DOHH2 (cell line): ENCODE data around the gene MAP4K3.

Source experiments
- EZH2phosphoT487 ChIP-seq: fragments of 200-600 bp; sonication (generic); IDR thresholded peaks from 2 replicates; pipeline ENCODE4 v1.6.1; 2017; ENCODE audit warnings: borderline replicate concordance, mild to moderate bottlenecking, antibody characterized with exemption, low read length, moderate library complexity, mixed read lengths
- TF ChIP-seq, protein P1 (sequence below): fragments of 200-600 bp; sonication (generic); IDR thresholded peaks from one replicate; pipeline ENCODE4 v1.5.1; 2014; ENCODE audit warnings: antibody characterized with exemption, mild to moderate bottlenecking, low read depth, low read length; ENCODE audit not compliant: poor library complexity, severe bottlenecking

DNA sequence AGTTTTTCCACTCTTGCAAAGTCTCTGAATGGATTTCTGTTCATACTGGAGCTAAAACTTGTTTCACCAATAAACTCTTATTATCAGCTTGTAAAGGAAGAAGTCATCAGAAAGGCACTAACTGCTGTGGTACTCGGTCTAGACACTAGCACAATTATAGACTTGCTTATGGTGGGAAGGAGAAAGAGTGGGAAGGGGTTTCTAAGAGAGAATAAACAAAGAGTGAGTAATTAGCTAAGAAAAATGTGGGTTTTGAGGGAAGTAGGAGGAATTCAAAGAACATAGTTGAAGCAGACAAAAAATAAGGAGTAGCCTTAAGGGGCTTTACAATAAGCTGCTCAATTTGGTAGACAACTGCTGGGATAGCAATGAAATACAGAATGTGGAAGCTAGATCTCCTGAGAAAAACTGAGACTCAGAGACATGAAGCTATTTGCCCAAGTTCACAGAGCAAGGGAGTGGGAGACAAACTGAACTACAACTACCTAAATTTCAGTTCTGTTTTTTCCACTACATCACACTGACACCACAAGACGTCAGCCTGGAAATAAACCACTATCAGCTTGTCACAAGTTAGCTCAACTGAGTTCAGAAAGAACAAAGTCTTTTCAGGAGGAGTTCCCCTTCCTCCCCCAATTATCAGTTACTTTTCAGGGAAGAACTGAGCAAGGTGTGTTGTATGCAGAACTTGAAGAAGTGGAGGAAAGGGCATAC lies 59.7 kb downstream of the MAP4K3 start:
- TF ChIP-seq, protein P1, sequence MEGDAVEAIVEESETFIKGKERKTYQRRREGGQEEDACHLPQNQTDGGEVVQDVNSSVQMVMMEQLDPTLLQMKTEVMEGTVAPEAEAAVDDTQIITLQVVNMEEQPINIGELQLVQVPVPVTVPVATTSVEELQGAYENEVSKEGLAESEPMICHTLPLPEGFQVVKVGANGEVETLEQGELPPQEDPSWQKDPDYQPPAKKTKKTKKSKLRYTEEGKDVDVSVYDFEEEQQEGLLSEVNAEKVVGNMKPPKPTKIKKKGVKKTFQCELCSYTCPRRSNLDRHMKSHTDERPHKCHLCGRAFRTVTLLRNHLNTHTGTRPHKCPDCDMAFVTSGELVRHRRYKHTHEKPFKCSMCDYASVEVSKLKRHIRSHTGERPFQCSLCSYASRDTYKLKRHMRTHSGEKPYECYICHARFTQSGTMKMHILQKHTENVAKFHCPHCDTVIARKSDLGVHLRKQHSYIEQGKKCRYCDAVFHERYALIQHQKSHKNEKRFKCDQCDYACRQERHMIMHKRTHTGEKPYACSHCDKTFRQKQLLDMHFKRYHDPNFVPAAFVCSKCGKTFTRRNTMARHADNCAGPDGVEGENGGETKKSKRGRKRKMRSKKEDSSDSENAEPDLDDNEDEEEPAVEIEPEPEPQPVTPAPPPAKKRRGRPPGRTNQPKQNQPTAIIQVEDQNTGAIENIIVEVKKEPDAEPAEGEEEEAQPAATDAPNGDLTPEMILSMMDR: no peak
- no peak for TF ChIP-seq EZH2phosphoT487
